GM13976 (cell line): ENCODE results near the gene GFI1.
A peak's percentile ranks its signal among the peaks of the same experiment; 100 is the strongest.

Experiments used
- DNase-seq: peaks from one replicate; pipeline ENCODE4 v3.0.0; 2012; ENCODE audit warnings: low spot score
- in situ Hi-C: fragments of 300-500 bp; cut with MboI; formaldehyde crosslinking; loops from one replicate; pipeline ENCODE4 v1.12.0; 2022; ENCODE audit warnings: low sequenced_read_pairs, mixed read lengths, inconsistent platforms; ENCODE audit not compliant: unreplicated experiment
- TF ChIP-seq, protein P1 (sequence below): IDR thresholded peaks from 2 replicates; pipeline ENCODE4 v1.5.1; 2012; ENCODE audit warnings: borderline replicate concordance, mild to moderate bottlenecking; ENCODE audit not compliant: insufficient read depth; ENCODE audit errors: extremely low read depth, missing control alignments, control extremely low read depth

The GFI1 gene

DNA sequence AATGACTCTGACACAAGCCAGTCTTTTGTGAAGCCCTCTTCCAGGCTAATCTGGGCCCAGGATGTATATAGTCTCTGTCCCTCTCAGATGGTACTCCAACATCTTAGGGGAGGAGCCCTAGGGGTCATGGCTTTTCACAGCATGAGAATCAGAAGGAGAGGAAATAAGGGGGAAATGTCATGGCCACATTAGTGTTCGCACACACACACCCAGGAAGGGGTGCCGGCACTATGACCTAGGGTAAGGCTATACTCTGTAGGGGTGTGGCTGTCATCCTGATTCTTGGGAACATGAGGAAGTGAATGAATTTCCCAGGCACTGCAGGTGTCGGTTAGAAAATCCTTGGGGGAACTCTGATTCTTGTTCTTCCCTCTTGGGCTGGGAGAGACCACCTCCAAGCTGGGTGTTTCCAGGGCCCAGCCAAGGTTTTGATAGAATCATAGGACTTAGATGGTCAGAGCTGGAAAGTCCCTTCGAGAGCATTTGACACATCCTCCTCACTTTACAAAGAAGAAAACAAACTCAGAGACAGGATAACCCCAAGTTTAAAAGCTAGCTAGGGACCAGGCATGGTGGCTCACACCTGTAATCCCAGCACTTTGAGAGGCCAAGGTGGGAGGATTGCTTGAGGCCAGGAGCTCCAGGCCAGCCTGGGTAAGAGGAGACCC lies 22.0 kb downstream of the GFI1 start:
- no peak for DNase-seq
- in situ Hi-C loops = loop anchor here (10.0 kb wide), 1 partner anchor 140 kb away; no protein-coding TSS in a partner anchor
- TF ChIP-seq, protein P1, sequence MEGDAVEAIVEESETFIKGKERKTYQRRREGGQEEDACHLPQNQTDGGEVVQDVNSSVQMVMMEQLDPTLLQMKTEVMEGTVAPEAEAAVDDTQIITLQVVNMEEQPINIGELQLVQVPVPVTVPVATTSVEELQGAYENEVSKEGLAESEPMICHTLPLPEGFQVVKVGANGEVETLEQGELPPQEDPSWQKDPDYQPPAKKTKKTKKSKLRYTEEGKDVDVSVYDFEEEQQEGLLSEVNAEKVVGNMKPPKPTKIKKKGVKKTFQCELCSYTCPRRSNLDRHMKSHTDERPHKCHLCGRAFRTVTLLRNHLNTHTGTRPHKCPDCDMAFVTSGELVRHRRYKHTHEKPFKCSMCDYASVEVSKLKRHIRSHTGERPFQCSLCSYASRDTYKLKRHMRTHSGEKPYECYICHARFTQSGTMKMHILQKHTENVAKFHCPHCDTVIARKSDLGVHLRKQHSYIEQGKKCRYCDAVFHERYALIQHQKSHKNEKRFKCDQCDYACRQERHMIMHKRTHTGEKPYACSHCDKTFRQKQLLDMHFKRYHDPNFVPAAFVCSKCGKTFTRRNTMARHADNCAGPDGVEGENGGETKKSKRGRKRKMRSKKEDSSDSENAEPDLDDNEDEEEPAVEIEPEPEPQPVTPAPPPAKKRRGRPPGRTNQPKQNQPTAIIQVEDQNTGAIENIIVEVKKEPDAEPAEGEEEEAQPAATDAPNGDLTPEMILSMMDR = no peak

DNA sequence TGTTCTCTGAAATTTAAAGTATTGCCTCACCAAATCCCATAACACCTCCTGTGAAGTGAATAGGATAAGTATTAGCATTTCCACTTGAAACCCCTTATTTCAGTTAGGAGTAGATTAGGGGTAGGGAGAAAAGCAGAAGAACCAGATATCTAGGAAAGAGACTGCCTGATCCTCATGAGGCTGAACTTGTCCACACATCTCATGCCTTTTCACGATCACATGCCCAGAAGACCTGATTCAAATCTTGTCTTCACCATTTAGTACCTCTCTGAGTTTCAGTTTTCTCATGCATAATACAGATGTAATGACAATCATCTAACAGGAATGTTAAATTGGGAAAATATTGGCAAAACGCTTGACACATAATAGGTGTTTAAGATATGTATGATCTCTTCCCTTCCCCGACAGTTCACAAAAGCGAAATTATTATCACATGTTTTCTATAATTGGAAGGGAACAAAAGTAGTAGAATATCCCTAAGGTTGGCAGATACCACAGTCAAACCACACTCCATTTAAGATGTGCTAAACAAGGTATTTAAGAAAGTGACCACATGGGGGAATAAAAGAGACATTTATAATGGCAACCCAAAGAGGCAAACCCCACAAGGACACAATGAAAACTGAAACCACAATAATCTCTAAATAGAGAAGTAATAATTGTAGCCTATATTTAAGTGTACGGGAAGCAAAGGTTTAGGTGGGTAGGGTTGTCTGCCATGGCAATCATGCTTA lies 25.2 kb downstream of the GFI1 start:
- TF ChIP-seq, protein P1 = no peak
- in situ Hi-C loops = loop anchor here (10.0 kb wide), 1 partner anchor 143 kb away; no protein-coding TSS in a partner anchor
- DNase-seq = peak; percentile 54

GRCh38 chr1:92459871-92460320 lies 26.8 kb downstream of the GFI1 start:
- DNase-seq = no peak
- in situ Hi-C loops = loop anchor here (10.0 kb wide), 1 partner anchor 145 kb away; no protein-coding TSS in a partner anchor
- TF ChIP-seq, protein P1 = no peak

GRCh38 chr1:92458146-92458545 lies 28.6 kb downstream of the GFI1 start:
- in situ Hi-C loops = no loop called here
- no peak for DNase-seq
- TF ChIP-seq, protein P1 = no peak

DNA sequence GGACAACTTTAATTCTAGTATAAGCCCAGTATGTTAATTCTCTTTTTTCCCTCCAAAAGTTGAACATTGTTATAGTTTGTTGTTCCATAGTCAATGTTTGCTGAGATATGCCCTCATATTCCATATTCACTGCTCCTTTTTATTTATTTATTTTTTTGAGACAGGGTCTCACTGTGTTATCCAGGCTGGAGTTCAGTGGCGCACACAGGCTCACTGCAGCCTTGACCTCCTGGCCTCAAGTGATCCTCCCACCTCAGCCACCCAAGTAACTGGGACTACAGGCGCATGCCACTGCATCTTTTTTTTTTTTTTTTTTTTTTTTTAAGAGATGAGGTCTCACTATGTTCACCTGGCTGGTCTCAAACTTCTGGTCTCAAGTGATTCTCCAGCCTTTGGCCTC lies 38.7 kb downstream of the GFI1 start:
- DNase-seq = no peak
- in situ Hi-C loops = no loop called here
- TF ChIP-seq, protein P1 = no peak

- TF ChIP-seq, protein P1 = no peak
- no peak for DNase-seq
- in situ Hi-C loops = no loop called here
These were observed 39.6 kb downstream of the GFI1 start for GRCh38 chr1:92447033-92447681.
